ENCODE measurements around the gene ZFHX3. TPM values are rescaled to one million over a fixed set of nuclear protein-coding genes. Genes with fewer than 3 reads are reported as not detected.

Gene ZFHX3
- total and polyA plus RNA-seq, 2 of the 8 experiments (the other 6 are each of a cell fraction or from before 2014, with no cell fraction given): 0.08 to 0.99 TPM

- TF ChIP-seq CREB1 (IDR thresholded peaks at IDR 0.05) (no peak), RFX5 (IDR thresholded peaks at IDR 0.05; ENCODE audit: borderline replicate concordance, low read depth, low read length) (no peak), NRF1 (IDR thresholded peaks at IDR 0.05; ENCODE audit: low read depth, low read length) (no peak), MAX (IDR thresholded peaks at IDR 0.05) (peak; percentile 55; the same call in 1 of the 2 replicates), SRF (IDR thresholded peaks at IDR 0.05; ENCODE audit: low read depth, low read length) (no peak), ASH2L (IDR thresholded peaks at IDR 0.05; ENCODE audit: low read length) (peak; percentile 80), GTF2F1 (IDR thresholded peaks at IDR 0.05; ENCODE audit: borderline replicate concordance, low read depth, low read length) (no peak), SAP30 (IDR thresholded peaks at IDR 0.05; ENCODE audit: insufficient read depth, insufficient replicate concordance, low read length) (no peak), SUZ12 (IDR thresholded peaks at IDR 0.05; ENCODE audit: low read length) (peak; percentile 83; the same call in 1 of the 2 replicates), CEBPB (IDR thresholded peaks at IDR 0.05; ENCODE audit: low read depth, low read length) (no peak), POLR2A (IDR thresholded peaks at IDR 0.05; ENCODE audit: control extremely low read depth in 1 of 2, low read depth in 2 of 2, low read length in 2 of 2) (no peak), EGR1 (IDR thresholded peaks at IDR 0.05; ENCODE audit: borderline replicate concordance, low read depth, low read length) (peak; percentile 91), EZH2 (IDR thresholded peaks at IDR 0.05; ENCODE audit: low read depth, low read length, severe bottlenecking) (no peak), PHF8 (conservative IDR thresholded peaks at IDR 0.05; ENCODE audit: low read depth, low read length) (no peak), SP1 (IDR thresholded peaks at IDR 0.05; ENCODE audit: low read depth, low read length) (peak; percentile 66; the same call in 1 of the 2 replicates), TBP (IDR thresholded peaks at IDR 0.05; ENCODE audit: low read depth, low read length) (no peak), BACH1 (IDR thresholded peaks at IDR 0.05; ENCODE audit: low read length) (no peak)
- TF ChIP-seq, protein P1, sequence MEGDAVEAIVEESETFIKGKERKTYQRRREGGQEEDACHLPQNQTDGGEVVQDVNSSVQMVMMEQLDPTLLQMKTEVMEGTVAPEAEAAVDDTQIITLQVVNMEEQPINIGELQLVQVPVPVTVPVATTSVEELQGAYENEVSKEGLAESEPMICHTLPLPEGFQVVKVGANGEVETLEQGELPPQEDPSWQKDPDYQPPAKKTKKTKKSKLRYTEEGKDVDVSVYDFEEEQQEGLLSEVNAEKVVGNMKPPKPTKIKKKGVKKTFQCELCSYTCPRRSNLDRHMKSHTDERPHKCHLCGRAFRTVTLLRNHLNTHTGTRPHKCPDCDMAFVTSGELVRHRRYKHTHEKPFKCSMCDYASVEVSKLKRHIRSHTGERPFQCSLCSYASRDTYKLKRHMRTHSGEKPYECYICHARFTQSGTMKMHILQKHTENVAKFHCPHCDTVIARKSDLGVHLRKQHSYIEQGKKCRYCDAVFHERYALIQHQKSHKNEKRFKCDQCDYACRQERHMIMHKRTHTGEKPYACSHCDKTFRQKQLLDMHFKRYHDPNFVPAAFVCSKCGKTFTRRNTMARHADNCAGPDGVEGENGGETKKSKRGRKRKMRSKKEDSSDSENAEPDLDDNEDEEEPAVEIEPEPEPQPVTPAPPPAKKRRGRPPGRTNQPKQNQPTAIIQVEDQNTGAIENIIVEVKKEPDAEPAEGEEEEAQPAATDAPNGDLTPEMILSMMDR (IDR thresholded peaks at IDR 0.05; ENCODE audit: control extremely low read depth in 1 of 3, insufficient read depth in 1 of 3, low read depth in 1 of 3, low read length in 3 of 3): no peak; a peak in 1 of 4 replicates
Observed at GRCh38 chr16:73047536-73048291, at the start of gene ZFHX3 (continued).
